ENCODE data around the gene C1QTNF12. TPM values are rescaled to one million over a fixed set of nuclear protein-coding genes. Genes with fewer than 3 reads are reported as not detected.

C1QTNF12 gene
- polyA plus RNA-seq, 3 donors, result 1.1 TPM; not detected in 2

- H3K36me3 ChIP-seq (replicated peaks in 1 of 2; ENCODE audit: control insufficient read depth in 1 of 2, insufficient read depth in 2 of 2, low read length in 2 of 2), result peaks cover 15 to 31% of the 10 kb centered on the region in 2 donors
- H3K4me3 ChIP-seq (replicated peaks in 1 of 3; ENCODE audit: low read depth in 2 of 3, low read length in 3 of 3), result no peak overlapping the region
- no peaks in the 10 kb centered on the region for H3K27me3 ChIP-seq (ENCODE audit: control insufficient read depth in 2 of 2, insufficient read depth in 2 of 2, low read length in 2 of 2)
- DNase-seq, result peak in 1 of 3 donors; percentile 10
- no peak overlapping the region for H2AFZ ChIP-seq (ENCODE audit: insufficient read depth, low read depth, low read length, poor library complexity, severe bottlenecking)
- Mint-ChIP-seq H3K27ac (no peak overlapping the region), H3K36me3 (peaks cover 2 to 14% of the 10 kb centered on the region in 2 donors), H3K9me3 (peaks cover 0 to 10% (median 0%) of the 10 kb centered on the region in 7 donors), H3K4me1 (no peaks in the 10 kb centered on the region), H3K27me3 (ENCODE audit: low read depth in 3 of 3) (peaks cover 0 to 1% (median 0%) of the 10 kb centered on the region in 3 donors), H3K4me3 (no peak overlapping the region)
- H3K79me2 ChIP-seq (ENCODE audit: insufficient read depth, low read length), result no peaks in the 10 kb centered on the region
- H3K4me2 ChIP-seq (replicated peaks; ENCODE audit: extremely low read depth, low read length, poor library complexity, severe bottlenecking), result no peak overlapping the region
- no peaks in the 10 kb centered on the region for H3K4me1 ChIP-seq (ENCODE audit: control insufficient read depth in 1 of 2, insufficient read depth in 2 of 2, low read length in 2 of 2)
- no peak overlapping the region for H3K27ac ChIP-seq (ENCODE audit: low read depth in 1 of 2, low read length in 2 of 2)
- H3K9ac ChIP-seq (ENCODE audit: insufficient read depth, low read length, poor library complexity, severe bottlenecking), result no peak overlapping the region
- intact Hi-C loops (cut with micrococcal nuclease), result loop anchor here in 1 of 2 donors (5.0 kb wide), 1 partner anchor 169 kb away; no protein-coding TSS in a partner anchor
- H3K9me3 ChIP-seq (replicated peaks in 1 of 2; ENCODE audit: control insufficient read depth in 1 of 2, insufficient read depth in 1 of 2, low read length in 2 of 2), result no peaks in the 10 kb centered on the region
- TF ChIP-seq, protein P1, sequence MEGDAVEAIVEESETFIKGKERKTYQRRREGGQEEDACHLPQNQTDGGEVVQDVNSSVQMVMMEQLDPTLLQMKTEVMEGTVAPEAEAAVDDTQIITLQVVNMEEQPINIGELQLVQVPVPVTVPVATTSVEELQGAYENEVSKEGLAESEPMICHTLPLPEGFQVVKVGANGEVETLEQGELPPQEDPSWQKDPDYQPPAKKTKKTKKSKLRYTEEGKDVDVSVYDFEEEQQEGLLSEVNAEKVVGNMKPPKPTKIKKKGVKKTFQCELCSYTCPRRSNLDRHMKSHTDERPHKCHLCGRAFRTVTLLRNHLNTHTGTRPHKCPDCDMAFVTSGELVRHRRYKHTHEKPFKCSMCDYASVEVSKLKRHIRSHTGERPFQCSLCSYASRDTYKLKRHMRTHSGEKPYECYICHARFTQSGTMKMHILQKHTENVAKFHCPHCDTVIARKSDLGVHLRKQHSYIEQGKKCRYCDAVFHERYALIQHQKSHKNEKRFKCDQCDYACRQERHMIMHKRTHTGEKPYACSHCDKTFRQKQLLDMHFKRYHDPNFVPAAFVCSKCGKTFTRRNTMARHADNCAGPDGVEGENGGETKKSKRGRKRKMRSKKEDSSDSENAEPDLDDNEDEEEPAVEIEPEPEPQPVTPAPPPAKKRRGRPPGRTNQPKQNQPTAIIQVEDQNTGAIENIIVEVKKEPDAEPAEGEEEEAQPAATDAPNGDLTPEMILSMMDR (IDR thresholded peaks at IDR 0.05), result peak; percentile 54
- WGBS (ENCODE audit: insufficient coverage), result 65% methylated on average over 35 of the region's 45 CpGs
- no peaks in the 10 kb centered on the region for H4K20me1 ChIP-seq (ENCODE audit: insufficient read depth, low read length)
Observed at GRCh38 chr1:1291548-1292441, 45.3 kb upstream of the C1QTNF12 start.

DNA sequence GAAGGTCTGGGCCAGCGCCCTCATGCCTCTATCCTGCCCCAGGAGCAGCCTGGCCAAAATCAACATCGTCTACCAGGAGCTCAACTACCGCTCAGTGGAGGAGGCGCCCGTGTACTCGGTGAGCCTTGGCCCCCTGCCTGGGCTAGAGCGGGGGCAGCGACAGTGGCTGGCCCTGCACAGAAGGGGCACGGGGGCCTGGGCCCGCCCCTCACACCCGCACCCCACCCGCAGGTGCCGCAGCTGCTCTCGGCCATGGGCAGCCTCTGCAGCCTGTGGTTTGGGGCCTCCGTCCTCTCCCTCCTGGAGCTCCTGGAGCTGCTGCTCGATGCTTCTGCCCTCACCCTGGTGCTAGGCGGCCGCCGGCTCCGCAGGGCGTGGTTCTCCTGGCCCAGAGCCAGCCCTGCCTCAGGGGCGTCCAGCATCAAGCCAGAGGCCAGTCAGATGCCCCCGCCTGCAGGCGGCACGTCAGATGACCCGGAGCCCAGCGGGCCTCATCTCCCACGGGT is 44.6 kb upstream of the C1QTNF12 start:
- H3K4me1 ChIP-seq (ENCODE audit: control insufficient read depth in 1 of 2, insufficient read depth in 2 of 2, low read length in 2 of 2), result no peaks in the 10 kb centered on the region
- H3K4me2 ChIP-seq (replicated peaks; ENCODE audit: extremely low read depth, low read length, poor library complexity, severe bottlenecking), result no peak overlapping the region
- Mint-ChIP-seq H3K4me3 (no peak overlapping the region), H3K36me3 (peaks cover 0 to 10% of the 10 kb centered on the region in 2 donors), H3K4me1 (no peaks in the 10 kb centered on the region), H3K9me3 (peaks cover 0 to 10% (median 0%) of the 10 kb centered on the region in 7 donors), H3K27me3 (ENCODE audit: low read depth in 3 of 3) (peaks cover 0 to 1% (median 0%) of the 10 kb centered on the region in 3 donors), H3K27ac (no peak overlapping the region)
- H3K9me3 ChIP-seq (replicated peaks in 1 of 2; ENCODE audit: control insufficient read depth in 1 of 2, insufficient read depth in 1 of 2, low read length in 2 of 2), result no peaks in the 10 kb centered on the region
- no peak overlapping the region for H2AFZ ChIP-seq (ENCODE audit: insufficient read depth, low read depth, low read length, poor library complexity, severe bottlenecking)
- 78% methylated on average over 28 of the region's 28 CpGs for WGBS (ENCODE audit: insufficient coverage)
- no peaks in the 10 kb centered on the region for H3K79me2 ChIP-seq (ENCODE audit: insufficient read depth, low read length)
- intact Hi-C loops (cut with micrococcal nuclease), result loop anchor here in 1 of 2 donors (5.0 kb wide), 1 partner anchor 169 kb away; no protein-coding TSS in a partner anchor
- peaks cover 13 to 24% of the 10 kb centered on the region in 2 donors for H3K36me3 ChIP-seq (replicated peaks in 1 of 2; ENCODE audit: control insufficient read depth in 1 of 2, insufficient read depth in 2 of 2, low read length in 2 of 2)
- H3K27me3 ChIP-seq (ENCODE audit: control insufficient read depth in 2 of 2, insufficient read depth in 2 of 2, low read length in 2 of 2), result no peaks in the 10 kb centered on the region
- H4K20me1 ChIP-seq (ENCODE audit: insufficient read depth, low read length), result no peaks in the 10 kb centered on the region
- TF ChIP-seq, protein P1 (IDR thresholded peaks at IDR 0.05), result no peak
- no peak overlapping the region for H3K27ac ChIP-seq (ENCODE audit: low read depth in 1 of 2, low read length in 2 of 2)
- no peak for DNase-seq
- no peak overlapping the region for H3K9ac ChIP-seq (ENCODE audit: insufficient read depth, low read length, poor library complexity, severe bottlenecking)
- no peak overlapping the region for H3K4me3 ChIP-seq (replicated peaks in 1 of 3; ENCODE audit: low read depth in 2 of 3, low read length in 3 of 3)
